GM08714 (cell line): ENCODE data around the gene PIK3CD.
A peak's percentile ranks its signal among the peaks of the same experiment; 100 is the strongest.
"Not testable (repeated sequence)": the region's sequence is repeated elsewhere in the genome, so short reads cannot be mapped to it uniquely, and the experiment has no call there.

ENCODE experiments used
- H3K4me3 ChIP-seq: fragments of 200-500 bp; sonication (Bioruptor generic); 2 replicates; pipeline ENCODE4 v1.5.1; 2014; ENCODE audit warnings: mild to moderate bottlenecking, low read length, inconsistent platforms
- ZNF274 ChIP-seq: IDR thresholded peaks from 2 replicates; pipeline ENCODE4 v1.6.1; 2012; ENCODE audit warnings: mild to moderate bottlenecking, low read depth, low read length

PIK3CD gene

GRCh38 chr1:9612162-9612845 lies 39.2 kb upstream of the PIK3CD start:
- TF ChIP-seq ZNF274, result no peak

GRCh38 chr1:9612871-9613624 lies 38.5 kb upstream of the PIK3CD start:
- no peak for TF ChIP-seq ZNF274
- no peak overlapping the region for H3K4me3 ChIP-seq

More at GRCh38 chr1:9612162-9612845, 39.2 kb upstream of the PIK3CD start:
- H3K4me3 ChIP-seq, result no peak overlapping the region

- H3K4me3 ChIP-seq, result no peak overlapping the region
- no peak for TF ChIP-seq ZNF274
Measured at GRCh38 chr1:9613625-9614299, 37.8 kb upstream of the PIK3CD start.

GRCh38 chr1:9615316-9616063 lies 36.0 kb upstream of the PIK3CD start:
- H3K4me3 ChIP-seq, result no peak overlapping the region
- no peak for TF ChIP-seq ZNF274

- TF ChIP-seq ZNF274, result no peak
- no peak overlapping the region for H3K4me3 ChIP-seq
Measured at GRCh38 chr1:9618909-9619679, 32.4 kb upstream of the PIK3CD start.

- no peak overlapping the region for H3K4me3 ChIP-seq
Measured at GRCh38 chr1:9621032-9621431, 30.5 kb upstream of the PIK3CD start.

GRCh38 chr1:9624081-9624480 lies 27.4 kb upstream of the PIK3CD start:
- no peak for TF ChIP-seq ZNF274
- H3K4me3 ChIP-seq, result no peak overlapping the region

More at GRCh38 chr1:9621032-9621431, 30.5 kb upstream of the PIK3CD start:
- no peak for TF ChIP-seq ZNF274

- not testable (repeated sequence) for H3K4me3 ChIP-seq
Measured at GRCh38 chr1:9625030-9625429, 26.5 kb upstream of the PIK3CD start.

GRCh38 chr1:9626201-9626608 lies 25.3 kb upstream of the PIK3CD start:
- H3K4me3 ChIP-seq, result peak overlapping the region; percentile 50; the same call in 1 of the 2 replicates
- no peak for TF ChIP-seq ZNF274

GRCh38 chr1:9628541-9629444 lies 22.7 kb upstream of the PIK3CD start:
- no peak for TF ChIP-seq ZNF274
- peak overlapping the region; percentile 3; the same call in 1 of the 2 replicates for H3K4me3 ChIP-seq

- no peak for TF ChIP-seq ZNF274
- peak overlapping the region; percentile 60; the same call in 1 of the 2 replicates for H3K4me3 ChIP-seq
Measured at GRCh38 chr1:9629445-9630201, 21.9 kb upstream of the PIK3CD start.

GRCh38 chr1:9630331-9631111 lies 21.0 kb upstream of the PIK3CD start:
- peak overlapping the region; percentile 60; the same call in 1 of the 2 replicates for H3K4me3 ChIP-seq
- TF ChIP-seq ZNF274, result no peak
